ENCODE data around the gene S1PR3. TPM values are rescaled to one million over a fixed set of nuclear protein-coding genes. Genes with fewer than 3 reads are reported as not detected.

The S1PR3 gene
- polyA plus RNA-seq, 2 of the 4 experiments (the other 2 are of a cell fraction), result 26.4 to 33.7 TPM

DNA sequence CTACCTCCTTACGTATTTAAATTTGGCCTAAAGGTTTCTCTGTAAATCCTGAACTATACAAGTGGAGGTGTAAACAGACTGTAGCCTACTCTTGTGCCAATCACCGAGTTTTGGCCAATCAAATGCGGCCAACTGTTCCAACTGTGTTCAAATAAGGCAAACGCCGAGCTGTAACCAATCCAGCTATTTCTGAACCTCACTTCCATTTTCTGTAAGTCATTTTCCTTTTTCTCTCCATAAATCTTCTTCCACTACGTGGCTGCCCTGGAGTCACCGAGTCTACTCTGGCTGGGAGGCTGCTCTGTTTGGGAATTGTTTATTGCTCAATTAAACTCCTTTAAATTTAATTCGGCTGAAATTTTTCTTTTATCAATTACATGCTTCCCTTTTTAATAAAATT, 58.4 kb downstream of the S1PR3 start:
- FAIRE-seq, result no peak
- TF ChIP-seq ZC3H11A (IDR thresholded peaks at IDR 0.05), result no peak
- TF ChIP-seq, protein P1, sequence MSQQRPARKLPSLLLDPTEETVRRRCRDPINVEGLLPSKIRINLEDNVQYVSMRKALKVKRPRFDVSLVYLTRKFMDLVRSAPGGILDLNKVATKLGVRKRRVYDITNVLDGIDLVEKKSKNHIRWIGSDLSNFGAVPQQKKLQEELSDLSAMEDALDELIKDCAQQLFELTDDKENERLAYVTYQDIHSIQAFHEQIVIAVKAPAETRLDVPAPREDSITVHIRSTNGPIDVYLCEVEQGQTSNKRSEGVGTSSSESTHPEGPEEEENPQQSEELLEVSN (IDR thresholded peaks at IDR 0.05; ENCODE audit: borderline replicate concordance, low read depth), result no peak
- TF ChIP-seq, protein P2, sequence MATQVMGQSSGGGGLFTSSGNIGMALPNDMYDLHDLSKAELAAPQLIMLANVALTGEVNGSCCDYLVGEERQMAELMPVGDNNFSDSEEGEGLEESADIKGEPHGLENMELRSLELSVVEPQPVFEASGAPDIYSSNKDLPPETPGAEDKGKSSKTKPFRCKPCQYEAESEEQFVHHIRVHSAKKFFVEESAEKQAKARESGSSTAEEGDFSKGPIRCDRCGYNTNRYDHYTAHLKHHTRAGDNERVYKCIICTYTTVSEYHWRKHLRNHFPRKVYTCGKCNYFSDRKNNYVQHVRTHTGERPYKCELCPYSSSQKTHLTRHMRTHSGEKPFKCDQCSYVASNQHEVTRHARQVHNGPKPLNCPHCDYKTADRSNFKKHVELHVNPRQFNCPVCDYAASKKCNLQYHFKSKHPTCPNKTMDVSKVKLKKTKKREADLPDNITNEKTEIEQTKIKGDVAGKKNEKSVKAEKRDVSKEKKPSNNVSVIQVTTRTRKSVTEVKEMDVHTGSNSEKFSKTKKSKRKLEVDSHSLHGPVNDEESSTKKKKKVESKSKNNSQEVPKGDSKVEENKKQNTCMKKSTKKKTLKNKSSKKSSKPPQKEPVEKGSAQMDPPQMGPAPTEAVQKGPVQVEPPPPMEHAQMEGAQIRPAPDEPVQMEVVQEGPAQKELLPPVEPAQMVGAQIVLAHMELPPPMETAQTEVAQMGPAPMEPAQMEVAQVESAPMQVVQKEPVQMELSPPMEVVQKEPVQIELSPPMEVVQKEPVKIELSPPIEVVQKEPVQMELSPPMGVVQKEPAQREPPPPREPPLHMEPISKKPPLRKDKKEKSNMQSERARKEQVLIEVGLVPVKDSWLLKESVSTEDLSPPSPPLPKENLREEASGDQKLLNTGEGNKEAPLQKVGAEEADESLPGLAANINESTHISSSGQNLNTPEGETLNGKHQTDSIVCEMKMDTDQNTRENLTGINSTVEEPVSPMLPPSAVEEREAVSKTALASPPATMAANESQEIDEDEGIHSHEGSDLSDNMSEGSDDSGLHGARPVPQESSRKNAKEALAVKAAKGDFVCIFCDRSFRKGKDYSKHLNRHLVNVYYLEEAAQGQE (IDR thresholded peaks at IDR 0.05), result no peak
- TF ChIP-seq, protein P3, sequence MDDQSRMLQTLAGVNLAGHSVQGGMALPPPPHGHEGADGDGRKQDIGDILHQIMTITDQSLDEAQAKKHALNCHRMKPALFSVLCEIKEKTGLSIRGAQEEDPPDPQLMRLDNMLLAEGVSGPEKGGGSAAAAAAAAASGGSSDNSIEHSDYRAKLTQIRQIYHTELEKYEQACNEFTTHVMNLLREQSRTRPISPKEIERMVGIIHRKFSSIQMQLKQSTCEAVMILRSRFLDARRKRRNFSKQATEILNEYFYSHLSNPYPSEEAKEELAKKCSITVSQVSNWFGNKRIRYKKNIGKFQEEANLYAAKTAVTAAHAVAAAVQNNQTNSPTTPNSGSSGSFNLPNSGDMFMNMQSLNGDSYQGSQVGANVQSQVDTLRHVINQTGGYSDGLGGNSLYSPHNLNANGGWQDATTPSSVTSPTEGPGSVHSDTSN (IDR thresholded peaks at IDR 0.05), result no peak
- no peak for TF ChIP-seq RARB (CRISPR knock-in tag; IDR thresholded peaks at IDR 0.05)
- no peak for TF ChIP-seq CHD4 (IDR thresholded peaks at IDR 0.05; ENCODE audit: borderline replicate concordance)
- no peak for TF ChIP-seq JUNB (IDR thresholded peaks at IDR 0.05)
- TF ChIP-seq, protein P4, sequence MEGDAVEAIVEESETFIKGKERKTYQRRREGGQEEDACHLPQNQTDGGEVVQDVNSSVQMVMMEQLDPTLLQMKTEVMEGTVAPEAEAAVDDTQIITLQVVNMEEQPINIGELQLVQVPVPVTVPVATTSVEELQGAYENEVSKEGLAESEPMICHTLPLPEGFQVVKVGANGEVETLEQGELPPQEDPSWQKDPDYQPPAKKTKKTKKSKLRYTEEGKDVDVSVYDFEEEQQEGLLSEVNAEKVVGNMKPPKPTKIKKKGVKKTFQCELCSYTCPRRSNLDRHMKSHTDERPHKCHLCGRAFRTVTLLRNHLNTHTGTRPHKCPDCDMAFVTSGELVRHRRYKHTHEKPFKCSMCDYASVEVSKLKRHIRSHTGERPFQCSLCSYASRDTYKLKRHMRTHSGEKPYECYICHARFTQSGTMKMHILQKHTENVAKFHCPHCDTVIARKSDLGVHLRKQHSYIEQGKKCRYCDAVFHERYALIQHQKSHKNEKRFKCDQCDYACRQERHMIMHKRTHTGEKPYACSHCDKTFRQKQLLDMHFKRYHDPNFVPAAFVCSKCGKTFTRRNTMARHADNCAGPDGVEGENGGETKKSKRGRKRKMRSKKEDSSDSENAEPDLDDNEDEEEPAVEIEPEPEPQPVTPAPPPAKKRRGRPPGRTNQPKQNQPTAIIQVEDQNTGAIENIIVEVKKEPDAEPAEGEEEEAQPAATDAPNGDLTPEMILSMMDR (IDR thresholded peaks at IDR 0.05), result no peak
- TF ChIP-seq SREBF2 (IDR thresholded peaks at IDR 0.05), result no peak
- no peak for TF ChIP-seq POLR2A (IDR thresholded peaks at IDR 0.05; ENCODE audit: low read length)
- TF ChIP-seq, protein P5, sequence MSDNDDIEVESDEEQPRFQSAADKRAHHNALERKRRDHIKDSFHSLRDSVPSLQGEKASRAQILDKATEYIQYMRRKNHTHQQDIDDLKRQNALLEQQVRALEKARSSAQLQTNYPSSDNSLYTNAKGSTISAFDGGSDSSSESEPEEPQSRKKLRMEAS (IDR thresholded peaks at IDR 0.05), result no peak
- no peak overlapping the region for H3K4me3 ChIP-seq
- H3K27ac ChIP-seq, result no peak overlapping the region
- H3K4me2 ChIP-seq, result no peak overlapping the region
- no peak for ATAC-seq
- no peak for DNase-seq (ENCODE audit: low read depth in 1 of 2, low spot score in 1 of 2)
- POLR2A ChIA-PET, result no interaction called here
- no peaks in the 10 kb centered on the region for H3K9me3 ChIP-seq
- 57% methylated on average over 8 of the region's 8 CpGs for WGBS (ENCODE audit: missing lambda C conversion rate)
- H3K4me1 ChIP-seq, result no peaks in the 10 kb centered on the region
- CTCF ChIA-PET, result no interaction called here

DNA sequence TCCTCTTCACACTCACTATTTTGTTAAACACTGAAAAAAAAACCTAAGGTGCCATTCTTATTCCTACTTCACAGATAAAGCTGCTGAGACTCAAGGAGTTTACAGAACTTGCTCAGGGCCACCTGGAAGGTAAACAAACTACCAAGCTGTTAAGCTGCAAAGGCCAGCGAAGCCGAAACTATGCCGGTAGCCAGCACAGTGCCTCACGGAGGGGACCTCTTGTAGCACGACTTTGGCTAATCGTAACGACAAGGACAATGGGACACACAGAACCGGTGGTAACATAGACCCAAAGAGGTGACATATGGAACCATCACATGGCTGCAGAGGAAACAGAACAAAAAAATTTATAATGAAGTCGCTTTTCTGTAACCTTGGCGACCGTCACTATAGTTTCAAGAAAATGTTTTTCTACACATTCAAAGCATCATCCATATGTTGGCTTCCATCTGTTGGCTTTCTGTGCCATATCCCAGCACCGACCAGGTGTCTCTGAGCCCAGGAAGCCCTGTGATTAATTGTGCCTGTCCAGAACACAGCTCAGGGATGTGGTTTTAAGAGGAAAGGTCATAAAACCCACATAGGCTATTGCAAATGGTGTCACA, 60.3 kb downstream of the S1PR3 start:
- no peak for ATAC-seq
- no peak overlapping the region for H3K4me2 ChIP-seq
- H3K4me3 ChIP-seq, result no peak overlapping the region
- H3K27ac ChIP-seq, result no peak overlapping the region
- POLR2A ChIA-PET, result no interaction called here
- FAIRE-seq, result no peak
- DNase-seq (ENCODE audit: low read depth in 1 of 2, low spot score in 1 of 2), result no peak
- no peaks in the 10 kb centered on the region for H3K4me1 ChIP-seq
- CTCF ChIA-PET, result no interaction called here
- 79% methylated on average over 12 of the region's 12 CpGs for WGBS (ENCODE audit: missing lambda C conversion rate)
- no peaks in the 10 kb centered on the region for H3K9me3 ChIP-seq
- TF ChIP-seq, protein P6, sequence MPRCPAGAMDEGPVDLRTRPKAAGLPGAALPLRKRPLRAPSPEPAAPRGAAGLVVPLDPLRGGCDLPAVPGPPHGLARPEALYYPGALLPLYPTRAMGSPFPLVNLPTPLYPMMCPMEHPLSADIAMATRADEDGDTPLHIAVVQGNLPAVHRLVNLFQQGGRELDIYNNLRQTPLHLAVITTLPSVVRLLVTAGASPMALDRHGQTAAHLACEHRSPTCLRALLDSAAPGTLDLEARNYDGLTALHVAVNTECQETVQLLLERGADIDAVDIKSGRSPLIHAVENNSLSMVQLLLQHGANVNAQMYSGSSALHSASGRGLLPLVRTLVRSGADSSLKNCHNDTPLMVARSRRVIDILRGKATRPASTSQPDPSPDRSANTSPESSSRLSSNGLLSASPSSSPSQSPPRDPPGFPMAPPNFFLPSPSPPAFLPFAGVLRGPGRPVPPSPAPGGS (IDR thresholded peaks at IDR 0.05), result no peak
- TF ChIP-seq ZFP36 (IDR thresholded peaks at IDR 0.05; ENCODE audit: borderline replicate concordance, partially characterized antibody) (no peak), RARB (CRISPR knock-in tag; IDR thresholded peaks at IDR 0.05) (no peak), CEBPB (IDR thresholded peaks at IDR 0.05) (no peak), TP53 (CRISPR knock-in tag; IDR thresholded peaks at IDR 0.05) (no peak), MAZ (IDR thresholded peaks at IDR 0.05; ENCODE audit: borderline replicate concordance, low read depth, low read length) (no peak), JUN (IDR thresholded peaks at IDR 0.05) (no peak), POLR2A (IDR thresholded peaks at IDR 0.05; ENCODE audit: low read length) (no peak), ZSCAN20 (CRISPR knock-in tag; IDR thresholded peaks at IDR 0.05) (no peak), RNF2 (IDR thresholded peaks at IDR 0.05; ENCODE audit: borderline replicate concordance, low read depth) (no peak), HEYL (CRISPR knock-in tag; IDR thresholded peaks at IDR 0.05) (no peak), CHD4 (IDR thresholded peaks at IDR 0.05; ENCODE audit: borderline replicate concordance) (no peak), MYC (IDR thresholded peaks at IDR 0.05; ENCODE audit: borderline replicate concordance, low read length) (no peak)
- TF ChIP-seq, protein P7, sequence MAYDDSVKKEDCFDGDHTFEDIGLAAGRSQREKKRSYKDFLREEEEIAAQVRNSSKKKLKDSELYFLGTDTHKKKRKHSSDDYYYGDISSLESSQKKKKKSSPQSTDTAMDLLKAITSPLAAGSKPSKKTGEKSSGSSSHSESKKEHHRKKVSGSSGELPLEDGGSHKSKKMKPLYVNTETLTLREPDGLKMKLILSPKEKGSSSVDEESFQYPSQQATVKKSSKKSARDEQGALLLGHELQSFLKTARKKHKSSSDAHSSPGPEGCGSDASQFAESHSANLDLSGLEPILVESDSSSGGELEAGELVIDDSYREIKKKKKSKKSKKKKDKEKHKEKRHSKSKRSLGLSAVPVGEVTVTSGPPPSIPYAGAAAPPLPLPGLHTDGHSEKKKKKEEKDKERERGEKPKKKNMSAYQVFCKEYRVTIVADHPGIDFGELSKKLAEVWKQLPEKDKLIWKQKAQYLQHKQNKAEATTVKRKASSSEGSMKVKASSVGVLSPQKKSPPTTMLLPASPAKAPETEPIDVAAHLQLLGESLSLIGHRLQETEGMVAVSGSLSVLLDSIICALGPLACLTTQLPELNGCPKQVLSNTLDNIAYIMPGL (CRISPR knock-in tag; IDR thresholded peaks at IDR 0.05; ENCODE audit: borderline replicate concordance), result no peak
- TF ChIP-seq, protein P8, sequence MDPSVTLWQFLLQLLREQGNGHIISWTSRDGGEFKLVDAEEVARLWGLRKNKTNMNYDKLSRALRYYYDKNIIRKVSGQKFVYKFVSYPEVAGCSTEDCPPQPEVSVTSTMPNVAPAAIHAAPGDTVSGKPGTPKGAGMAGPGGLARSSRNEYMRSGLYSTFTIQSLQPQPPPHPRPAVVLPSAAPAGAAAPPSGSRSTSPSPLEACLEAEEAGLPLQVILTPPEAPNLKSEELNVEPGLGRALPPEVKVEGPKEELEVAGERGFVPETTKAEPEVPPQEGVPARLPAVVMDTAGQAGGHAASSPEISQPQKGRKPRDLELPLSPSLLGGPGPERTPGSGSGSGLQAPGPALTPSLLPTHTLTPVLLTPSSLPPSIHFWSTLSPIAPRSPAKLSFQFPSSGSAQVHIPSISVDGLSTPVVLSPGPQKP (IDR thresholded peaks at IDR 0.05; ENCODE audit: low read depth, low read length), result no peak
- TF ChIP-seq, protein P3 (IDR thresholded peaks at IDR 0.05), result no peak

Measured in A549 (cell line).